GM18519 (cell line): ENCODE results near the gene SDHAF3.
"Not testable (repeated sequence)": the region's sequence is repeated elsewhere in the genome, so short reads cannot be mapped to it uniquely, and the experiment has no call there.

Experiments used
- ATAC-seq: cut with Tn5 transposase; IDR thresholded peaks from one replicate; pipeline ENCODE4 v1.9.1; 2021; ENCODE audit warnings: mild to moderate bottlenecking, moderate library complexity; ENCODE audit not compliant: unreplicated experiment, low FRiP score

Gene SDHAF3

GRCh38 chr7:97120713-97121457 is 3.4 kb downstream of the SDHAF3 start:
- no peak for ATAC-seq

DNA sequence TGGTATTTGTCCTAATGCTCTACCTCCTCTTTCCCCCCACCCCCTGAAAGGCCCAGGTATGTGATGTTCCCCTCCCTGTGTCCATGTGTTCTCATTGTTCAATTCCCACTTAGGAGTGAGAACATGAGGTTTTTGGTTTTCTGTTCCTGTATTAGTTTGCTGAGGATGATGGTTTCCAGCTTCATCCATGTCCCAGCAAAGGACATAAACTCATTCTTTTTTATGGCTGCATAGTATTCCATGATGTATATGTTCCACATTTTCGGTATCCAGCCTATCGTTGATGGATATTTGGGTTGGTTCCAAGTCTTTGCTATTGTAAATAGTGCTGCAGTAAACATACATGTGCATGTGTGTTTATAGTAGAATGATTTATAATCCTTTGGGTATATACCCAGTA is 5.6 kb downstream of the SDHAF3 start:
- ATAC-seq, result not testable (repeated sequence)

DNA sequence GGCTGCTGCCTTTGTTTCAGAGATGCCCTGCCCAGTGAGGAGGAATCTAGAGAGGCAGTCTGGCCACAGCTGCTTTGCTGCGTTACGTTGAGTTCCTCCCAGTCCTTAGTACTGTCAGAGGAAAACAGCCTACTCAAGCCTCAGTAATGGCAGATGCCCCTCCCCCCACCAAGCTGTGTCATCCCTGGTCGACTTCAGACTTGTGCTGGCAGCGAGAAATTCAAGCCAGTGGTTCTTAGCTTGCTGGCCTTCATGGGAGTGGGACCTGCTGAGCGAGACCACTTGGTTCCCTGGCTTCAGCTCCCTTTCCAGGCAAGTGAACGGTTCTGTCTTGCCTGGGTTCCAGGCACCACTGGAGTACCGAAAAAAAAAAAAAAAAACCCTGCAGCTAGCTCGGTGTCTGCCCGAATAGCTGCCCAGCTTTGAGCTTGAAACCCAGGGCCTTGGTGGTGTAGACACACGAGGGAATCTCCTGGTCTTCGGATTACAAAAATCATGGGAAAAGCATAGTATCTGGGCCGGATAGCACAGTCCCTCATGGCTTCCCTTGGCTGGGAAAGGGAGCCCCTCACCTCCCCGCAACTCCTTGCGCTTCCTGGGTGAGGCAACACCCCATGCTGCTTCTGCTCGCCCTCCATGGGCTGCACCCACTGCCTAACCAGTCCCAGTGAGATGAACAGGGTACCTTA is 9.1 kb downstream of the SDHAF3 start:
- no peak for ATAC-seq

GRCh38 chr7:97128736-97129135 is 11.2 kb downstream of the SDHAF3 start:
- ATAC-seq, result no peak

- ATAC-seq, result no peak
These were observed 13.1 kb downstream of the SDHAF3 start for GRCh38 chr7:97130417-97131139.

- no peak for ATAC-seq
These were observed 15.7 kb downstream of the SDHAF3 start for GRCh38 chr7:97133159-97133558.

DNA sequence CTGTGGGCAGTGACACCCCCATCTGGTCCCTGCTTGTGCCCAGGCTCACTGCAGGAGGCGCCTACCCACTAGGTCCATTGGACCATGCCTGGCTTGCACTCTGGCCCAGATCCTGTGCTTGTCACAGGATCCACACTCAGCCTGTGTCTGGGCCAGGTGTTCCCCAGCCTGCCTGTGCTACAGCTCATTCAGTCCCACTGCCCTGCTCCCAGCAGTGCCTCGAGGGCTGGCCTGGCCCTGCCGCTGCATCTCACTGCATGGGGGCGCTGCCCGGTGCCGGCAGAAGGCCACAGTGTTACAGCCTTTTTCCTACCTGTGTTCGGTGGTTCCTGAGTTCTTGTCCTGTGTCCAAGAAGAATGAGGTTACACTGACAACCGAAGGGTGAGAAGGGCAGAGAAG is 21.3 kb downstream of the SDHAF3 start:
- ATAC-seq, result no peak

- no peak for ATAC-seq
These were observed 27.6 kb downstream of the SDHAF3 start for GRCh38 chr7:97145068-97145467.

GRCh38 chr7:97149843-97150242 is 32.3 kb downstream of the SDHAF3 start:
- no peak for ATAC-seq

- no peak for ATAC-seq
These were observed 38.5 kb downstream of the SDHAF3 start for GRCh38 chr7:97155897-97156418.

GRCh38 chr7:97159984-97160383 is 42.5 kb downstream of the SDHAF3 start:
- not testable (repeated sequence) for ATAC-seq

DNA sequence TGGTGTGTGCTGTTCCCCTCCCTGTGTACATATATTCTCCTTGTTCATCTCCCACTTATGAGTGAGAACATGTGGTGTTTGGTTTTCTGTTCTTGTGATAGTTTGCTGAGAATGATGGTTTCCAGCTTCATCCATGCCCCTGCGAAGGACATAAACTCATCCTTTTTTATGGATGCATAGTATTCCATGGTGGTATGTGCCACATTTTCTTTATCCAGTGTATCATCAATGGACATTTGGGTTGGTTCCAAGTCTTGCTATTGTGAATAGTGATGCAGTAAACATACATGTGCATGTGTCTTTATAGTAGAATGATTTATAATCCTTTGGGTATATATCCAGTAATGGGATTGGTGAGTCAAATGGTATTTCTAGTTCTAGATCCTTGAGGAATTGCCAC is 44.1 kb downstream of the SDHAF3 start:
- ATAC-seq, result not testable (repeated sequence)

DNA sequence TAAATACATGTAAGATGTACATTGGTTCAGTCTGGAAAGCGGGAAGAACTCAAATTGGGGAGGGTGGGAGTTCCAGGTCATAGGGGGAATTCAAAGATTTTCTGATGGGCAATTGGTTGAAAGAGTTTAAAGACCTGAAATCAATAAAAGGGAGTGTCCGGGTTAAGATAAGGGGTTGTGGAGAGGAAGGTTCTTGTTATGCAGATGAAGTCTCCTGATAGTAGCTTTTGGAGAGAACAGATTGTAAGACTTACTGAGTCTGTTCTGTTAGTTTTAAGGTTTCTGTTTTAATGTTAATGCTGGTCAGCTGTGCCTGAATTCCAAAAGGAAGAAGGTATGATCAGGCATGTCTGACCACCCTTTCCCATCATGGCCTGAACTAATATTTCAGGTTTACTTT is 48.8 kb downstream of the SDHAF3 start:
- no peak for ATAC-seq

GRCh38 chr7:97167176-97167575 is 49.7 kb downstream of the SDHAF3 start:
- no peak for ATAC-seq

- ATAC-seq, result no peak
These were observed 50.3 kb downstream of the SDHAF3 start for GRCh38 chr7:97167749-97168148.

GRCh38 chr7:97174303-97174702 is 56.8 kb downstream of the SDHAF3 start:
- ATAC-seq, result no peak

DNA sequence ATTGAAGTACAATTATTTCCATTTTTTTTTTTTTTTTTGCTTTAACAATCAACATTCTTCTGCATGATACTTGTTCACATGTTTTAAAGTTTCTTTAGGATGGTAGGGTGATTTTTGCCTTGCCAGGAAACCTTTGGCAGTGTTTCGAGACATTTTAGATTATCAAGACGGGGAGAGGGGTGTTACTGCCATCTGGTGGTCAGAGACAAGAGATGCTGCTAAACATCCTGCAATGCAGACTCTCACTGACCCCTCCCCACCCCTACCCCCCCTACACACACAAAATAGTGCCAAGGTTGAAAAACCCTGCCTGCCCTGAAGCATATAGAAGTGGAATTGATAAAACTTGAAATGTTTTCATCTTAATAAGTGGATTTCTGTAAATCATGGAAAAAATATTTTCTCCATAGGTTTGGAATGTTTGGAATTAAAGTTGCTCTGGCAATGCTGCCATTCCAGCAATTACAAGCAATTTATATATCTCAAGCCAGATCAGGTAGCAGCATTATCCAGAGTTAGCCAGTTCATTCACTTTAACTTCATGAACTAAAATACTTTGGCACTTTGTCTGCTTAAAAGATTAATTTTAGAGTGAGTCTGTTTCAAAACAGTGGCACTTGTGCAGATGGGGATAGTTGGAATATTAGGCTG is 62.1 kb downstream of the SDHAF3 start:
- peak; percentile 71 for ATAC-seq

DNA sequence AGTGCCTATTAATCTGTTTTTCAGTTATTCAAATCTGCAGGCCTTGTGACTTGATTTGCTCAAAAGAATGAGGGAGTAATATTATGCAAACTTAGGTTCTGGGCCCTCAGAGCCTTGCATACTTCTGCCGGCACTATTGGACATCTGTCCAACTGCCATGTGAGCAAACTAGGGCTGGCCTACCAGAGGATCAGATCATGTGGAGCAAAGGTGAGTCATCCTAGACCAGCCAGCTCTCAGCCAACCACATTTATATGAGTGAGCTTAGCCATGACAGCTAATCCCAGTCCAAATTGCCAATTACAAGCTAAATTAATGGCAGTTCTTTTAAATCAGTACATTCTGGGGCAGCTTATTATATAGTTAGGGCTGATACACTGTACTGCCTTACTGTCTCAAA is 69.6 kb downstream of the SDHAF3 start:
- ATAC-seq, result no peak

GRCh38 chr7:97196174-97196573 is 78.7 kb downstream of the SDHAF3 start:
- not testable (repeated sequence) for ATAC-seq

DNA sequence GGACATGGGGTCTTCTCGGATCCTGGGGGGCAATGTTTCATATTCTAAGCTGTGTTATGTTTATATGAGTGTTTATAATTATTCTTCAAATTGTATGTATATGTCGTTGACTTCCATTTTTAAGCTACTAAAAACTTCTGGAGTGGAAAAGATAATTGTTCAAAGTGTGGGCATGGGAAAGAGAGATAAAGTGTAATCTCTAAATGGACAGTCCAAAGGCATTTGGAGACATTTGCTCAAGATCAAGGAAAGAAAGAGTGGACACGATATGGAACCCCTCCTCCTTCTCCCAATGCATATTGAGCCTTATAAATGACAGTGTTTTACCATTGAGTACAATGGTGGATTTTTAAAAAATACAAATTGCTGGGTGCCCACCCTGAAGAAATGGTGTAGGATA is 81.1 kb downstream of the SDHAF3 start:
- ATAC-seq, result no peak

- ATAC-seq, result no peak
These were observed 82.5 kb downstream of the SDHAF3 start for GRCh38 chr7:97200018-97200417.
